Omental fat pad (tissue), 4 donors: ENCODE measurements around the gene SMIM33. TPM values are rescaled to one million over a fixed set of nuclear protein-coding genes. Genes with fewer than 3 reads are reported as not detected.
"Not testable (repeated sequence)": the region's sequence is repeated elsewhere in the genome, so short reads cannot be mapped to it uniquely, and the experiment has no call there.

Experiments used
- ATAC-seq: fragments of 150-250 bp; one replicate; pipeline ENCODE4 v1.9.1; 2016; ENCODE audit warnings: mild to moderate bottlenecking, moderate library complexity; ENCODE audit not compliant: low FRiP score
- DNase-seq: peaks from one replicate; pipeline ENCODE4 v3.0.0-alpha.2; 2019; ENCODE audit warnings: low spot score
- CTCF ChIP-seq, 3 donors: fragments of 450-650 bp; IDR thresholded peaks; one replicate each; pipeline ENCODE4 v1.5.1; 2016 to 2017; ENCODE audit warnings: antibody characterized with exemption in 3 of 3, mild to moderate bottlenecking in 3 of 3, moderate library complexity in 2 of 3
- total RNA-seq, 4 donors: library from RNA; depleted of rRNA; stranded (reverse); fragments of >200 nt; gene quantifications; one replicate each; pipeline ENCODE4 v1.1.0, GENCODE V29; 2016

The SMIM33 gene
- total RNA-seq, 4 donors from 2014 or later = not detected

GRCh38 chr5:139438707-139439012, 32.1 kb upstream of the SMIM33 start:
- no peak for DNase-seq
- TF ChIP-seq CTCF (IDR thresholded peaks at IDR 0.05) = no peak
- no peak for ATAC-seq

GRCh38 chr5:139439013-139439903, 31.5 kb upstream of the SMIM33 start, which contains the start of gene DNAJC18:
TSS of gene DNAJC18 (minus strand) at chr5:139439525. CDS start at chr5:139439445, 80 bp downstream.
- ATAC-seq (peak; percentile 99), DNase-seq (peak; percentile 86)
- TF ChIP-seq CTCF (IDR thresholded peaks at IDR 0.05) = no peak

GRCh38 chr5:139440416-139440815, 30.4 kb upstream of the SMIM33 start:
- not testable (repeated sequence) for DNase-seq, ATAC-seq

GRCh38 chr5:139443831-139444453, 26.9 kb upstream of the SMIM33 start:
- DNase-seq (no peak), ATAC-seq (no peak)
- TF ChIP-seq CTCF (IDR thresholded peaks at IDR 0.05) = no peak

- no peak for TF ChIP-seq CTCF (IDR thresholded peaks at IDR 0.05)
- DNase-seq (no peak), ATAC-seq (no peak)
Measured at GRCh38 chr5:139445325-139446170, 25.3 kb upstream of the SMIM33 start.

- no peak for DNase-seq
- TF ChIP-seq CTCF (IDR thresholded peaks at IDR 0.05) = no peak
- no peak for ATAC-seq
Measured at GRCh38 chr5:139446956-139447779, 23.6 kb upstream of the SMIM33 start.
